PC-3 (cell line): ENCODE results near the gene CHRND. TPM values are rescaled to one million over a fixed set of nuclear protein-coding genes. Genes with fewer than 3 reads are reported as not detected.

Experiments
- ATAC-seq: fragments of 200-7000 bp; cut with Tn5 transposase; 2 replicates; pipeline ENCODE4 v1.9.1; 2020; ENCODE audit warnings: mild to moderate bottlenecking, moderate library complexity
- BruUV-seq: library from RNA; stranded (reverse); fragments of 400-500 nt; replicated peaks from 2 replicates; lab custom pipeline; 2021; lab: Mats Ljungman, UMichigan
- CTCF ChIA-PET: fragments of 300-600 bp; sonication (Branson Sonifier 250); formaldehyde crosslinking; loops from one replicate; lab custom pipeline; 2022; ENCODE audit warnings: antibody characterized with exemption; lab: Charles Lee
- POLR2A ChIA-PET: fragments of 300-600 bp; sonication (Branson Sonifier 250); formaldehyde crosslinking; loops from one replicate; lab custom pipeline; 2022; ENCODE audit warnings: antibody characterized with exemption; ENCODE audit not compliant: unreplicated experiment; lab: Charles Lee
- DNase-seq: peaks from one replicate; pipeline ENCODE4 v3.0.0-alpha.2; 2015
- H2AFZ ChIP-seq: fragments of 300-600 bp; sonication (generic); 2 replicates; pipeline ENCODE4 v1.6.0; 2016; ENCODE audit warnings: antibody characterized with exemption, low read length
- H3F3A ChIP-seq: fragments of 300-600 bp; sonication (generic); one replicate; pipeline ENCODE4 v1.6.0; 2017; ENCODE audit warnings: antibody characterized with exemption, low read length, control low read depth, mild to moderate bottlenecking; ENCODE audit not compliant: unreplicated experiment
- H3K27ac ChIP-seq: fragments of 300-600 bp; sonication (generic); 2 replicates; pipeline ENCODE4 v1.5.1; 2016; ENCODE audit warnings: mild to moderate bottlenecking, low read length
- H3K27me3 ChIP-seq: fragments of 300-600 bp; sonication (generic); 2 replicates; pipeline ENCODE4 v1.6.1; 2016; ENCODE audit warnings: low read length, mixed read lengths
- H3K36me3 ChIP-seq: fragments of 300-600 bp; sonication (generic); 2 replicates; pipeline ENCODE4 v1.6.1; 2016; ENCODE audit warnings: low read depth, mixed run types, low read length, mixed read lengths
- H3K4me1 ChIP-seq: fragments of 300-600 bp; sonication (generic); 2 replicates; pipeline ENCODE4 v1.5.1; 2016; ENCODE audit warnings: low read length; ENCODE audit not compliant: insufficient read depth
- H3K4me2 ChIP-seq: fragments of 300-600 bp; sonication (generic); 2 replicates; pipeline ENCODE4 v1.6.0; 2016; ENCODE audit warnings: low read length
- H3K4me3 ChIP-seq: fragments of 300-600 bp; sonication (generic); 2 replicates; pipeline ENCODE4 v1.5.1; 2016; ENCODE audit warnings: mild to moderate bottlenecking, low read length, mixed read lengths
- H3K79me2 ChIP-seq: fragments of 300-600 bp; sonication (generic); 2 replicates; pipeline ENCODE4 v1.6.1; 2017; ENCODE audit warnings: low read length, mixed read lengths
- H3K9ac ChIP-seq: fragments of 300-600 bp; sonication (generic); 2 replicates; pipeline ENCODE4 v1.6.0; 2016; ENCODE audit warnings: mild to moderate bottlenecking, low read length
- H3K9me2 ChIP-seq: fragments of 300-600 bp; sonication (generic); replicated peaks from 2 replicates; pipeline ENCODE4 v1.6.1; 2016; ENCODE audit warnings: mixed run types, low read length, mixed read lengths
- H3K9me3 ChIP-seq: fragments of 300-600 bp; sonication (generic); 2 replicates; pipeline ENCODE4 v1.6.1; 2016; ENCODE audit warnings: low read length, mixed read lengths
- H4K20me1 ChIP-seq: fragments of 300-600 bp; sonication (generic); 2 replicates; pipeline ENCODE4 v1.6.1; 2016; ENCODE audit warnings: low read length, mixed read lengths
- CTCF ChIP-seq: fragments of 300-600 bp; sonication (generic); conservative IDR thresholded peaks from 2 replicates; pipeline ENCODE4 v1.5.1; 2017; ENCODE audit warnings: antibody characterized with exemption, low read depth, mild to moderate bottlenecking, low read length
- EZH2 ChIP-seq: fragments of 300-600 bp; sonication (generic); IDR thresholded peaks from one replicate; pipeline ENCODE4 v1.6.1; 2017; ENCODE audit warnings: antibody characterized with exemption, mild to moderate bottlenecking, low read length; ENCODE audit not compliant: unreplicated experiment
- EZH2phosphoT487 ChIP-seq: fragments of 300-600 bp; sonication (generic); IDR thresholded peaks from 2 replicates; pipeline ENCODE4 v1.6.1; 2018; ENCODE audit warnings: mild to moderate bottlenecking, antibody characterized with exemption, low read length, borderline replicate concordance
- intact Hi-C: fragments of 100-400 bp; cut with micrococcal nuclease; formaldehyde crosslinking; loops from 2 replicates; pipeline ENCODE4 v1.9.0; 2023
- total RNA-seq: library from RNA; depleted of rRNA; stranded (reverse); fragments of >200 nt; gene quantifications from 2 replicates; pipeline ENCODE4 v1.2.3, GENCODE V29; 2014

Gene CHRND
- total RNA-seq, 1 experiment from 2014 or later: not detected

DNA sequence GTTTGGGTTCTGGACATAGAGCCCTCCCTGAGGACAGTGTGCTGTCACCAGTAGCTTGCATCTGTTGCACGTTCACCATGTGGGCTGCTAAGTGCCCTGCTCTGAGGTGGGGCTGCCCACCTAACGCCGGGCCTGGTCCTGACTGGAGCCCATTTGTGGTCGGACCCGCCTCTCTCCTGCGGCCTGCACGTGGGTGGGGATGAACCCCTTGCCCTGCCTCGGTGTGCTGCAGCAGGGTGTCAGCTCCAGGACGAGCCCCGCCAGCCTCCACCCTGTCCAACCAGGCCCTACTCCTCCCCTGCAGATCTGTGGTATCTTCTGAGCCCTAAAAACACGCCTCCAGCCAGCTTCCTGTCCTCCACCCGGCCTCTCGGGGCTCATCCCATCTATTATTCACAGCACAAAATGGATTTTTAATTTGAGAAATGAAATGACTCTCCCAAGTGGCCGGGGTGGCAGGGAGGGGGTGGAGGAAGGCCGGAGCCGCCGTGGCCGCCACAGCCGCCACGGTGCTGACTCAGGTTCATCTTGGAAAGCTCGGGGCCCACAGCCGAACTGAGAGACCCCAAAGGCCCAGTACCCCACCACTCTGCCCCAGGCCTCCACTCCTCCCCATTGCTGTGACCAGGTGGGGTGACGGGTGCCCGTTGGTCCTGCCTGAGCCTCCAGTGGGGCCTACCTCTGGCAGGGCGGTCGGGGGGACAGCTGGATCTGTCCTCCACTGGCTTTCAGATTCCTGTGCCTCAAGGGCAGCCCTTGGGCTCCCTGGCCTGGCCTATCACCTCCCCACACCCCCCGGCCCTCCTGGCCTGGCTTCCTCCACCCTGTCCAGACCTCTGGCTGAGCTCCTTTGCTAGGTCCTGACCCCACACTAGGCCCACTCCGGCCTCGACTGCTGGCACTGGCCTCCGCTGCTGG, 35.5 kb upstream of the CHRND start:
- TF ChIP-seq EZH2phosphoT487: no peak
- TF ChIP-seq EZH2: no peak
- TF ChIP-seq CTCF: no peak

GRCh38 chr2:232491139-232491780, 34.7 kb upstream of the CHRND start:
- Histone ChIP-seq H3K9ac (no peak overlapping the region), H3K4me2 (no peak overlapping the region), H3K4me1 (no peaks in the 10 kb centered on the region), H3K4me3 (no peak overlapping the region), H3F3A (no peaks in the 10 kb centered on the region), H3K79me2 (no peaks in the 10 kb centered on the region), H2AFZ (no peak overlapping the region), H3K27ac (no peak overlapping the region), H3K27me3 (no peaks in the 10 kb centered on the region), H3K9me3 (no peaks in the 10 kb centered on the region), H4K20me1 (no peaks in the 10 kb centered on the region), H3K9me2 (no peaks in the 10 kb centered on the region), H3K36me3 (no peaks in the 10 kb centered on the region)
- DNase-seq: no peak
- no peak for ATAC-seq
- ChIA-PET POLR2A (no interaction called here), CTCF (no interaction called here)
- TF ChIP-seq CTCF: no peak
- TF ChIP-seq EZH2phosphoT487: no peak
- no peak for TF ChIP-seq EZH2
- intact Hi-C loops: no loop called here
- no TSS peak for BruUV-seq

More for the DNA sequence above, 35.5 kb upstream of the CHRND start:
- no peaks in the 10 kb centered on the region for H3K27me3 ChIP-seq
- H2AFZ ChIP-seq: no peak overlapping the region
- CTCF ChIA-PET: no interaction called here
- no TSS peak for BruUV-seq
- H3K9me2 ChIP-seq: no peaks in the 10 kb centered on the region
- no peaks in the 10 kb centered on the region for H3F3A ChIP-seq
- no peaks in the 10 kb centered on the region for H3K9me3 ChIP-seq
- no peak overlapping the region for H3K27ac ChIP-seq
- no peak overlapping the region for H3K4me2 ChIP-seq
- POLR2A ChIA-PET: no interaction called here
- H3K36me3 ChIP-seq: no peaks in the 10 kb centered on the region
- no peaks in the 10 kb centered on the region for H4K20me1 ChIP-seq
- H3K79me2 ChIP-seq: no peaks in the 10 kb centered on the region
- H3K4me3 ChIP-seq: no peak overlapping the region
- no peak for ATAC-seq
- no peak overlapping the region for H3K9ac ChIP-seq
- DNase-seq: no peak
- H3K4me1 ChIP-seq: no peaks in the 10 kb centered on the region
- intact Hi-C loops: no loop called here
